ENCODE measurements around the gene ARHGAP19. TPM values are rescaled to one million over a fixed set of nuclear protein-coding genes. Genes with fewer than 3 reads are reported as not detected.

The ARHGAP19 gene
- polyA plus RNA-seq, 3 donors = 33.5 to 35.4 (median 33.9) TPM

DNA sequence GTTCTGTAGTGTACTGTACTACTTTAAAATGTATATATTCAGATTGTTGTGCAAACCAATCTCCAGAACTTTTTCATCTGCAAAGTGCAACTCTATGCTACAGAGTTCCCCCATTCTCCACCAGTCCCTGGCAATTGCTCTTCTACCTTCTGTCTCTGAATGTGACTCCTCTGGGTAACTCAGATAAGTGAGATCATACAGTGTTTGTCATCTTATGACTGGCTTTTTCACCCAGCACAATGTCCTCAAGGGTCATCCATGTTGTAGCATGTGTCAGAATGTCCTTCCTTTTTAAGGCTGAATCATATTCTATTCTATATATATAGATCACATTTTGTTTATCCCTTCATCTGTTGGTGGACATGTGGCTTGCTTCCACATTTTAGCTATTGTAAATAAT, 117.5 kb downstream of the ARHGAP19 start:
- DNase-seq (ENCODE audit: low read depth in 3 of 3, low spot score in 2 of 3) = no peak

DNA sequence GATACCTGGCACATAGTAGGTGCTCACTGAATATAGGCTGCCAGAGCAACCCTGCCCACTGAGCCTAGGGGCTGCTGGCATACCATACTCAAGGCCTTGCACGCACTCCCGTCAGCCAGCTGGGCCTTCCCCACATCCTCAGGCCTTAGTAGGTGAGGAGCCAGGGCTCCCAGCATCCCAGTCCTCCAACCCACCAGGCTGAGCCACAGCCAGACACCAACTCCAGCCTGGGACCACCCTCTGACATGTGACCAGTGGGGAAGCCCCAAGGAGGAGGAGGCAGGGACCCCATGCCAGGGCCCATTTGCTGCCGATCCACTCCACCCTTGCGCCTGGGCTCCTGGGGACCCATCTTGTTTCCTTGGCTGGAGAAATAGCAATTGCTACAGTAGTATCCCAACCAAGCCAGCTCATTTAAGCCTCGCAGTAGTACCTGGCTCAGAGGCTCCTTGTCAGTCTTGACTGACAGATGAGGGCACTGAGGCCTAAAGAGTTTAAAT, 118.1 kb downstream of the ARHGAP19 start:
- DNase-seq (ENCODE audit: low read depth in 3 of 3, low spot score in 2 of 3) = no peak

DNA sequence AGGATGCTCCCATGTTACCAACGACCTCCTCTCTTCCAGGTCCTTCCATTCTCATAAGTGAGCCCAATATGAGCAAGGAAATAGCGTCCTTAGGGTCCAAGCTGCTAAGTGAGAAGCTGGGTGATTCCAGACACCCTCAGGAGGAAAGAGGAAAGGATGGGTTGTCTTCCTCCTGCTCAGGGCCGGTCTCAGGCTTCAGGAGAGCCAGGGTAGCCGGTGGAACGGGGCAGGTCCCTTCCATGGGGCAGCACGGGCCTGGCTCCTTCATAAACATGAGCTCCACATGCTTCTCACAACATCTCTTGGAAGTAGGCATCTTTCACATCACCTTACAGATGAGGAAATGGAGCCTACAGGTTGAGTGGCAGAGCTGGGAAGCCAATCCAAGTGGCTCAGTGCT, 119.4 kb downstream of the ARHGAP19 start:
- DNase-seq (ENCODE audit: low read depth in 3 of 3, low spot score in 2 of 3) = no peak

Other genes starting within 250 kb of the ARHGAP19 start
- gene SLIT1, start 106.7 kb downstream of the ARHGAP19 start, polyA plus RNA-seq (ENCODE audit: insufficient read length in 3 of 3) = 1 to 10 TPM; 5.6 to 6.7 (median 5.8) TPM
- 1 to 10 TPM; 4.0 to 4.6 (median 4.0) TPM for gene FRAT1, start 26.6 kb upstream of the ARHGAP19 start, polyA plus RNA-seq (ENCODE audit: insufficient read length in 3 of 3)
- 10 to 100 TPM; 12.8 to 13.5 (median 12.8) TPM for gene FRAT2, start 42.1 kb upstream of the ARHGAP19 start, polyA plus RNA-seq (ENCODE audit: insufficient read length in 3 of 3)
- 10 to 100 TPM; 19.2 to 20.4 (median 20.1) TPM for gene RRP12, start 108.7 kb upstream of the ARHGAP19 start, polyA plus RNA-seq (ENCODE audit: insufficient read length in 3 of 3)
- gene PGAM1, start 133.6 kb upstream of the ARHGAP19 start, polyA plus RNA-seq (ENCODE audit: insufficient read length in 3 of 3) = 100 to 1,000 TPM; 163 to 177 (median 174) TPM
- 10 to 100 TPM; 31.8 to 39.7 (median 34.4) TPM for gene EXOSC1, start 153.4 kb upstream of the ARHGAP19 start, polyA plus RNA-seq (ENCODE audit: insufficient read length in 3 of 3)
- 10 to 100 TPM; 33.9 to 39.8 (median 37.5) TPM for gene ZDHHC16, start 153.5 kb upstream of the ARHGAP19 start, polyA plus RNA-seq (ENCODE audit: insufficient read length in 3 of 3)
- 10 to 100 TPM; 82.2 to 94.1 (median 84.4) TPM for gene MMS19, start 205.8 kb upstream of the ARHGAP19 start, polyA plus RNA-seq (ENCODE audit: insufficient read length in 3 of 3)
- gene UBTD1, start 206.3 kb upstream of the ARHGAP19 start, polyA plus RNA-seq (ENCODE audit: insufficient read length in 3 of 3) = 1 to 10 TPM; 6.6 to 8.8 (median 7.0) TPM